ENCODE data around the gene C3orf62. TPM values are rescaled to one million over a fixed set of nuclear protein-coding genes. Genes with fewer than 3 reads are reported as not detected.

C3orf62 gene
- total and polyA plus RNA-seq, 2 donors (not counting 1 experiment from before 2014, with no cell fraction given), result 1.3 to 1.5 TPM

- no peak for DNase-seq (ENCODE audit: low read depth in 2 of 2)
- Histone ChIP-seq H3K36me3 (ENCODE audit: control insufficient read depth, insufficient read depth, low read length) (peaks cover 2% of the 10 kb centered on the region), H3K79me2 (ENCODE audit: control insufficient read depth, insufficient read depth, low read length) (no peaks in the 10 kb centered on the region), H4K20me1 (ENCODE audit: control insufficient read depth, extremely low read depth, insufficient read depth, low read length) (no peaks in the 10 kb centered on the region), H3K4me1 (ENCODE audit: control insufficient read depth, extremely low read depth, insufficient read depth, low read length) (peaks cover 4% of the 10 kb centered on the region), H3K27ac (ENCODE audit: insufficient read depth, low read length) (no peak overlapping the region), H3K4me3 (replicated peaks in 1 of 4; ENCODE audit: control extremely low read depth in 1 of 4, insufficient read depth in 1 of 4, low read depth in 3 of 4, low read length in 4 of 4) (no peak overlapping the region), H2AFZ (ENCODE audit: low read length) (no peak overlapping the region), H3K9ac (ENCODE audit: insufficient read depth, low read length) (no peak overlapping the region), H3K9me3 (ENCODE audit: control insufficient read depth, insufficient read depth, low read depth, low read length) (no peaks in the 10 kb centered on the region), H3K27me3 (ENCODE audit: control insufficient read depth, insufficient read depth, low read length) (no peaks in the 10 kb centered on the region), H3K4me2 (ENCODE audit: extremely low read depth, insufficient read depth, low read length) (no peak overlapping the region)
- TF ChIP-seq EZH2 (IDR thresholded peaks at IDR 0.05; ENCODE audit: low read length, missing control alignments), result no peak
- TF ChIP-seq, protein P1, sequence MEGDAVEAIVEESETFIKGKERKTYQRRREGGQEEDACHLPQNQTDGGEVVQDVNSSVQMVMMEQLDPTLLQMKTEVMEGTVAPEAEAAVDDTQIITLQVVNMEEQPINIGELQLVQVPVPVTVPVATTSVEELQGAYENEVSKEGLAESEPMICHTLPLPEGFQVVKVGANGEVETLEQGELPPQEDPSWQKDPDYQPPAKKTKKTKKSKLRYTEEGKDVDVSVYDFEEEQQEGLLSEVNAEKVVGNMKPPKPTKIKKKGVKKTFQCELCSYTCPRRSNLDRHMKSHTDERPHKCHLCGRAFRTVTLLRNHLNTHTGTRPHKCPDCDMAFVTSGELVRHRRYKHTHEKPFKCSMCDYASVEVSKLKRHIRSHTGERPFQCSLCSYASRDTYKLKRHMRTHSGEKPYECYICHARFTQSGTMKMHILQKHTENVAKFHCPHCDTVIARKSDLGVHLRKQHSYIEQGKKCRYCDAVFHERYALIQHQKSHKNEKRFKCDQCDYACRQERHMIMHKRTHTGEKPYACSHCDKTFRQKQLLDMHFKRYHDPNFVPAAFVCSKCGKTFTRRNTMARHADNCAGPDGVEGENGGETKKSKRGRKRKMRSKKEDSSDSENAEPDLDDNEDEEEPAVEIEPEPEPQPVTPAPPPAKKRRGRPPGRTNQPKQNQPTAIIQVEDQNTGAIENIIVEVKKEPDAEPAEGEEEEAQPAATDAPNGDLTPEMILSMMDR (conservative IDR thresholded peaks at IDR 0.05 in 1 of 2, IDR thresholded peaks at IDR 0.05 in 1 of 2; ENCODE audit: low read depth in 1 of 2, low read length in 2 of 2), result no peak
Observed at GRCh38 chr3:49271047-49271446, 6.0 kb downstream of the C3orf62 start.

DNA sequence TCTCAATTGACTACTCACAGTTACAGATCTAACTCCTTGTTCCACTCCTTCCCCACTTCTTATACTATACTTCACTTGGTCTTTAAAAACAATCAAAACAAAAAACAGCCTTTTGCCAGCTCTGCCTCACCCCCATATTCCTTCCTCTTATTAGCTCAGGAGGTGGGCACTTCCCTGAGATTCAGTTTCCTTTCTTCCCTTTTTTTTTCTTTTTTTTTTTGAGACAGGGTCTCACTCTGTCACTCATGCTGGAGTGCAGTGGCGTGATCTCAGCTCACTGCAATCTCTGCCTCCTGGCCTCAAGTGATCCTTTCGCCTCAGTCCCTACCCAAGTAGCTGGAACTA lies 6.9 kb downstream of the C3orf62 start:
- Histone ChIP-seq H3K4me2 (ENCODE audit: extremely low read depth, insufficient read depth, low read length) (no peak overlapping the region), H3K79me2 (ENCODE audit: control insufficient read depth, insufficient read depth, low read length) (no peaks in the 10 kb centered on the region), H3K4me3 (replicated peaks in 1 of 4; ENCODE audit: control extremely low read depth in 1 of 4, insufficient read depth in 1 of 4, low read depth in 3 of 4, low read length in 4 of 4) (no peak overlapping the region), H2AFZ (ENCODE audit: low read length) (no peak overlapping the region), H3K27me3 (ENCODE audit: control insufficient read depth, insufficient read depth, low read length) (no peaks in the 10 kb centered on the region), H3K9me3 (ENCODE audit: control insufficient read depth, insufficient read depth, low read depth, low read length) (no peaks in the 10 kb centered on the region), H3K4me1 (ENCODE audit: control insufficient read depth, extremely low read depth, insufficient read depth, low read length) (no peaks in the 10 kb centered on the region), H3K9ac (ENCODE audit: insufficient read depth, low read length) (no peak overlapping the region), H3K36me3 (ENCODE audit: control insufficient read depth, insufficient read depth, low read length) (peaks cover 2% of the 10 kb centered on the region), H4K20me1 (ENCODE audit: control insufficient read depth, extremely low read depth, insufficient read depth, low read length) (no peaks in the 10 kb centered on the region), H3K27ac (ENCODE audit: insufficient read depth, low read length) (no peak overlapping the region)
- TF ChIP-seq, protein P1 (conservative IDR thresholded peaks at IDR 0.05 in 1 of 2, IDR thresholded peaks at IDR 0.05 in 1 of 2; ENCODE audit: low read depth in 1 of 2, low read length in 2 of 2), result no peak
- TF ChIP-seq EZH2 (IDR thresholded peaks at IDR 0.05; ENCODE audit: low read length, missing control alignments), result no peak
- DNase-seq (ENCODE audit: low read depth in 2 of 2), result no peak

GRCh38 chr3:49269443-49270155 lies 7.4 kb downstream of the C3orf62 start:
- Histone ChIP-seq H3K4me1 (ENCODE audit: control insufficient read depth, extremely low read depth, insufficient read depth, low read length) (no peaks in the 10 kb centered on the region), H3K27me3 (ENCODE audit: control insufficient read depth, insufficient read depth, low read length) (no peaks in the 10 kb centered on the region), H3K4me2 (ENCODE audit: extremely low read depth, insufficient read depth, low read length) (no peak overlapping the region), H3K9ac (ENCODE audit: insufficient read depth, low read length) (no peak overlapping the region), H3K9me3 (ENCODE audit: control insufficient read depth, insufficient read depth, low read depth, low read length) (no peaks in the 10 kb centered on the region), H3K36me3 (ENCODE audit: control insufficient read depth, insufficient read depth, low read length) (peaks cover 2% of the 10 kb centered on the region), H3K4me3 (replicated peaks in 1 of 4; ENCODE audit: control extremely low read depth in 1 of 4, insufficient read depth in 1 of 4, low read depth in 3 of 4, low read length in 4 of 4) (no peak overlapping the region), H3K79me2 (ENCODE audit: control insufficient read depth, insufficient read depth, low read length) (no peaks in the 10 kb centered on the region), H3K27ac (ENCODE audit: insufficient read depth, low read length) (no peak overlapping the region), H2AFZ (ENCODE audit: low read length) (no peak overlapping the region), H4K20me1 (ENCODE audit: control insufficient read depth, extremely low read depth, insufficient read depth, low read length) (no peaks in the 10 kb centered on the region)
- TF ChIP-seq, protein P1 (conservative IDR thresholded peaks at IDR 0.05 in 1 of 2, IDR thresholded peaks at IDR 0.05 in 1 of 2; ENCODE audit: low read depth in 1 of 2, low read length in 2 of 2), result no peak
- no peak for TF ChIP-seq EZH2 (IDR thresholded peaks at IDR 0.05; ENCODE audit: low read length, missing control alignments)
- DNase-seq (ENCODE audit: low read depth in 2 of 2), result no peak

Measured in fibroblast of lung (primary cell).